Transverse colon (tissue), 4 donors: ENCODE data around the gene FLVCR1. TPM values are rescaled to one million over a fixed set of nuclear protein-coding genes. Genes with fewer than 3 reads are reported as not detected.

Source experiments
- DNase-seq: peaks from one replicate; pipeline ENCODE4 v3.0.0-alpha.2; 2019
- H3K27ac ChIP-seq, 4 donors: fragments of 200-600 bp; sonication (generic); 2 replicates each; pipeline ENCODE4 v1.5.1; 2016 to 2018; ENCODE audit warnings: inconsistent platforms in 4 of 4
- H3K27me3 ChIP-seq: fragments of 200-600 bp; sonication (generic); 2 replicates; pipeline ENCODE4 v1.5.1; 2017; ENCODE audit warnings: inconsistent platforms
- H3K36me3 ChIP-seq, 4 donors: fragments of 200-600 bp; sonication (generic); 2 replicates each; pipeline ENCODE4 v1.5.1; 2017 to 2019; ENCODE audit warnings: inconsistent platforms in 4 of 4
- H3K4me1 ChIP-seq, 4 donors: fragments of 200-600 bp; sonication (generic); 2 replicates each; pipeline ENCODE4 v1.5.1; 2017 to 2020; ENCODE audit warnings: inconsistent platforms in 4 of 4
- H3K4me3 ChIP-seq, 4 donors: fragments of 200-600 bp; sonication (generic); 1 replicate in 1 of 4; 2 replicates in 3 of 4; pipeline versions ENCODE4 v1.5.1 to v1.6.1; 2017 to 2019; ENCODE audit warnings: inconsistent platforms in 4 of 4
- H3K9me3 ChIP-seq, 2 donors: fragments of 200-600 bp; sonication (generic); 2 replicates each; pipeline ENCODE4 v1.5.1; 2017 to 2019; ENCODE audit warnings: inconsistent platforms in 2 of 2
- CTCF ChIP-seq, 5 experiments: fragments of 200-600 bp in 3 of 5; fragments of 450-650 bp in 2 of 5; sonication (generic) in 3 of 5; IDR thresholded peaks; 1 replicate in 2 of 5; 2 replicates in 3 of 5; pipeline ENCODE4 v1.5.1; 2016 to 2017; ENCODE audit warnings: antibody characterized with exemption in 5 of 5, inconsistent platforms in 3 of 5, mild to moderate bottlenecking in 2 of 5, moderate library complexity in 1 of 5
- EP300 ChIP-seq: sonication (generic); formaldehyde crosslinking; IDR thresholded peaks from one replicate; pipeline ENCODE4 v1.6.1; 2017; ENCODE audit warnings: antibody characterized with exemption, low read depth
- POLR2A ChIP-seq: fragments of 450-650 bp; IDR thresholded peaks from one replicate; pipeline ENCODE4 v1.6.1; 2016; ENCODE audit warnings: antibody characterized with exemption, mild to moderate bottlenecking, moderate library complexity
- POLR2AphosphoS5 ChIP-seq, 3 donors: sonication (generic); formaldehyde crosslinking; IDR thresholded peaks; one replicate each; pipeline ENCODE4 v1.6.1; 2016; ENCODE audit warnings: antibody characterized with exemption in 3 of 3
- WGBS, 2 donors: methylation state at CpG; one replicate each; pipeline ENCODE4 v1.1.5; 2018; ENCODE audit warnings: low coverage in 1 of 2; 5-methylcytosine and 5-hydroxymethylcytosine counted together
- in situ Hi-C, 4 donors: fragments of 200-750 bp; cut with MboI; loops; one replicate each; pipeline versions ENCODE4 v1.15.0 to v1.15.1; 2017; ENCODE audit warnings: low sequenced_read_pairs in 3 of 4, low pct_ligation_motif_present in 1 of 4, low pct_unique_long_range_greater_than_20kb in 1 of 4
- intact Hi-C: fragments of 100-400 bp; cut with DNase I; formaldehyde crosslinking; loops from one replicate; pipeline ENCODE4 v1.15.1; 2023; ENCODE audit warnings: low total_unique reads
- total RNA-seq, 4 donors: library from RNA; depleted of rRNA; stranded (reverse); fragments of >200 nt; gene quantifications; one replicate each; pipeline ENCODE4 v1.1.0, GENCODE V29; 2016

FLVCR1 gene
- total RNA-seq, 4 donors from 2014 or later = 13.2 to 21.3 (median 17.3) TPM

GRCh38 chr1:212933815-212934471, 75.9 kb downstream of the FLVCR1 start:
- TF ChIP-seq EP300 (no peak), POLR2AphosphoS5 (IDR thresholded peaks at IDR 0.05) (no peak), CTCF (IDR thresholded peaks at IDR 0.05) (no peak), POLR2A (no peak)
- WGBS, 2 donors = 93 to 100% methylated on average over 1 of the region's 1 CpG
- no peak for DNase-seq

GRCh38 chr1:212935387-212935981, 77.4 kb downstream of the FLVCR1 start:
- no peak for TF ChIP-seq CTCF (IDR thresholded peaks at IDR 0.05)
- TF ChIP-seq POLR2A = no peak
- no peak for TF ChIP-seq EP300
- no peak for TF ChIP-seq POLR2AphosphoS5 (IDR thresholded peaks at IDR 0.05)
- Histone ChIP-seq H3K4me3 (no peak overlapping the region), H3K27me3 (no peaks in the 10 kb centered on the region), H3K36me3 (no peaks in the 10 kb centered on the region), H3K27ac (no peak overlapping the region), H3K4me1 (no peaks in the 10 kb centered on the region), H3K9me3 (no peaks in the 10 kb centered on the region)
- 88 to 100% methylated on average over 6 to 7 of the region's 7 CpGs for WGBS, 2 donors
- no peak for DNase-seq
- in situ Hi-C loops (no loop called here), intact Hi-C loops (no loop called here)

More at GRCh38 chr1:212933815-212934471, 75.9 kb downstream of the FLVCR1 start:
- in situ Hi-C loops = no loop called here
- intact Hi-C loops = no loop called here
- H3K36me3 ChIP-seq = no peaks in the 10 kb centered on the region
- H3K9me3 ChIP-seq = no peaks in the 10 kb centered on the region
- H3K4me1 ChIP-seq = no peaks in the 10 kb centered on the region
- H3K27me3 ChIP-seq = no peaks in the 10 kb centered on the region
- H3K27ac ChIP-seq = no peak overlapping the region
- H3K4me3 ChIP-seq = no peak overlapping the region

GRCh38 chr1:212937034-212937433, 79.0 kb downstream of the FLVCR1 start:
- no peaks in the 10 kb centered on the region for H3K9me3 ChIP-seq
- H3K4me1 ChIP-seq = no peaks in the 10 kb centered on the region
- WGBS, 2 donors = 94 to 100% methylated on average over 2 to 3 of the region's 3 CpGs
- in situ Hi-C loops (no loop called here), intact Hi-C loops (no loop called here)
- TF ChIP-seq POLR2A = no peak
- H3K27me3 ChIP-seq = no peaks in the 10 kb centered on the region
- DNase-seq = no peak
- H3K27ac ChIP-seq = no peak overlapping the region
- H3K4me3 ChIP-seq = no peak overlapping the region
- H3K36me3 ChIP-seq = no peaks in the 10 kb centered on the region

- no peak overlapping the region for H3K27ac ChIP-seq
- no peak for DNase-seq
- intact Hi-C loops (no loop called here), in situ Hi-C loops (no loop called here)
- TF ChIP-seq POLR2AphosphoS5 (IDR thresholded peaks at IDR 0.05) (no peak), EP300 (no peak), CTCF (IDR thresholded peaks at IDR 0.05) (no peak), POLR2A (no peak)
- no peaks in the 10 kb centered on the region for H3K36me3 ChIP-seq
- no peak overlapping the region for H3K4me3 ChIP-seq
- WGBS, 2 donors = 98 to 100% methylated on average over 4 to 6 of the region's 6 CpGs
- no peaks in the 10 kb centered on the region for H3K4me1 ChIP-seq
- H3K9me3 ChIP-seq = no peaks in the 10 kb centered on the region
- no peaks in the 10 kb centered on the region for H3K27me3 ChIP-seq
These were observed 80.8 kb downstream of the FLVCR1 start for GRCh38 chr1:212938846-212939245.
